Liver (tissue), 9 donors: ENCODE data around the gene SEZ6L. TPM values are rescaled to one million over a fixed set of nuclear protein-coding genes. Genes with fewer than 3 reads are reported as not detected.

Experiments
- DNase-seq: peaks from one replicate; pipeline ENCODE4 v3.0.0-alpha.2; 2017; ENCODE audit warnings: low spot score
- H3K27ac ChIP-seq, 2 donors: one replicate each; pipeline ENCODE4 v1.7.0; 2013; ENCODE audit warnings: inconsistent platforms in 2 of 2, low read length in 2 of 2, control low read depth in 1 of 2, low read depth in 1 of 2, mild to moderate bottlenecking in 1 of 2
- H3K27me3 ChIP-seq, 4 donors: one replicate each; pipeline versions ENCODE4 v1.6.1 to v1.7.0; 2013; ENCODE audit warnings: low read length in 3 of 4, inconsistent platforms in 1 of 4, mild to moderate bottlenecking in 1 of 4, moderate library complexity in 1 of 4; ENCODE audit not compliant: control insufficient read depth in 4 of 4, insufficient read depth in 4 of 4
- H3K36me3 ChIP-seq, 4 donors: one replicate each; pipeline versions ENCODE4 v1.6.1 to v1.7.0; 2013; ENCODE audit warnings: low read length in 3 of 4, mild to moderate bottlenecking in 3 of 4, low read depth in 1 of 4, moderate library complexity in 1 of 4; ENCODE audit not compliant: control insufficient read depth in 4 of 4, insufficient read depth in 3 of 4
- H3K4me1 ChIP-seq, 4 donors: one replicate each; pipeline versions ENCODE4 v1.6.1 to v1.7.0; 2013; ENCODE audit warnings: low read length in 3 of 4, mild to moderate bottlenecking in 3 of 4, moderate library complexity in 1 of 4; ENCODE audit not compliant: control insufficient read depth in 4 of 4, insufficient read depth in 4 of 4
- H3K4me3 ChIP-seq, 3 donors: one replicate each; pipeline versions ENCODE4 v1.6.1 to v1.7.0; 2013; ENCODE audit warnings: low read length in 3 of 3, control low read depth in 1 of 3, low read depth in 1 of 3, mild to moderate bottlenecking in 1 of 3
- H3K9ac ChIP-seq, 2 donors: one replicate each; pipeline ENCODE4 v1.7.0; 2013; ENCODE audit warnings: low read length in 2 of 2, mild to moderate bottlenecking in 2 of 2, moderate library complexity in 2 of 2, control low read depth in 1 of 2, low read depth in 1 of 2
- H3K9me3 ChIP-seq, 4 donors: one replicate each; pipeline versions ENCODE4 v1.6.1 to v1.7.0; 2013; ENCODE audit warnings: low read length in 3 of 4; ENCODE audit not compliant: control insufficient read depth in 4 of 4
- EGR1 ChIP-seq, 2 donors: IDR thresholded peaks; 2 replicates each; pipeline ENCODE4 v1.6.1; 2016 to 2018; ENCODE audit warnings: antibody characterized with exemption in 2 of 2, low read depth in 2 of 2
- FOXA1 ChIP-seq: IDR thresholded peaks from 2 replicates; pipeline ENCODE4 v1.6.1; 2016; ENCODE audit warnings: antibody characterized with exemption
- FOXA2 ChIP-seq: IDR thresholded peaks from 2 replicates; pipeline ENCODE4 v1.6.1; 2016; ENCODE audit warnings: antibody characterized with exemption
- HNF4A ChIP-seq, 2 donors: conservative IDR thresholded peaks; 2 replicates each; pipeline ENCODE4 v1.6.1; 2016; ENCODE audit warnings: antibody characterized with exemption in 2 of 2, mild to moderate bottlenecking in 2 of 2
- HNF4G ChIP-seq: IDR thresholded peaks from 2 replicates; pipeline ENCODE4 v1.6.1; 2016; ENCODE audit warnings: antibody characterized with exemption
- JUND ChIP-seq, 2 donors: IDR thresholded peaks; 2 replicates each; pipeline ENCODE4 v1.6.1; 2016; ENCODE audit warnings: antibody characterized with exemption in 2 of 2
- MAX ChIP-seq: IDR thresholded peaks from 2 replicates; pipeline ENCODE4 v1.6.1; 2016; ENCODE audit warnings: antibody characterized with exemption
- NR2F2 ChIP-seq: IDR thresholded peaks from 2 replicates; pipeline ENCODE4 v1.6.1; 2016; ENCODE audit warnings: antibody characterized with exemption
- RAD21 ChIP-seq, 2 donors: IDR thresholded peaks; 2 replicates each; pipeline ENCODE4 v1.6.1; 2016; ENCODE audit warnings: antibody characterized with exemption in 2 of 2, mild to moderate bottlenecking in 2 of 2
- REST ChIP-seq: IDR thresholded peaks from 2 replicates; pipeline ENCODE4 v1.6.1; 2016; ENCODE audit warnings: antibody characterized with exemption, mild to moderate bottlenecking
- TAF1 ChIP-seq: conservative IDR thresholded peaks from 2 replicates; pipeline ENCODE4 v1.6.1; 2016; ENCODE audit warnings: antibody characterized with exemption, mild to moderate bottlenecking
- ZBTB33 ChIP-seq: IDR thresholded peaks from 2 replicates; pipeline ENCODE4 v1.6.1; 2016; ENCODE audit warnings: antibody characterized with exemption
- WGBS: extraction: QIAGEN DNeasy Blood & Tissue Kit; methylation state at CpG from one replicate; pipeline ENCODE4 v1.1.7; 2013; 5-methylcytosine and 5-hydroxymethylcytosine counted together
- polyA plus RNA-seq, 2 donors: library from polyadenylated mRNA; stranded (reverse) in 1 of 2; unstranded in 1 of 2; fragments of 200-250 nt in 1 of 2; fragments of >200 nt in 1 of 2; fragmentation: Nextera tagmentation in 1 of 2; extraction: Ambion mirVana in 1 of 2; gene quantifications; one replicate each; pipeline versions ENCODE4 v1.2.1 to v1.2.3, GENCODE V29; 2013 to 2015
- total RNA-seq, 2 donors: library from RNA; depleted of rRNA; stranded (reverse); fragments of >200 nt; gene quantifications; one replicate each; pipeline ENCODE4 v1.2.3, GENCODE V29; 2014
- donor health status: healthy.
- donor health status: healthy.
- donor health status: healthy.
- donor health status: healthy.
- donor health status: healthy.

SEZ6L gene
- total and polyA plus RNA-seq, 4 donors, result under 0.01 to 0.70 (median 0.08) TPM; not detected in 1

- DNase-seq, result no peak
- H3K27me3 ChIP-seq, result peaks cover 3 to 13% (median 8%) of the 10 kb centered on the region in 4 donors
These were observed 335 bp upstream of the SEZ6L start for GRCh38 chr22:26168939-26169314.

GRCh38 chr22:26170112-26170492 is 840 bp downstream of the SEZ6L start:
- no peak for TF ChIP-seq TAF1
- Histone ChIP-seq H3K36me3 (no peaks in the 10 kb centered on the region), H3K4me1 (peaks cover 0 to 6% (median 3%) of the 10 kb centered on the region in 4 donors), H3K27me3 (peaks cover 3 to 13% (median 8%) of the 10 kb centered on the region in 4 donors), H3K4me3 (no peak overlapping the region), H3K9me3 (no peaks in the 10 kb centered on the region), H3K9ac (no peak overlapping the region), H3K27ac (no peak overlapping the region)
- 2% methylated on average over 11 of the region's 11 CpGs for WGBS
- DNase-seq, result no peak

More at GRCh38 chr22:26168939-26169314, 335 bp upstream of the SEZ6L start:
- H3K36me3 ChIP-seq, result no peaks in the 10 kb centered on the region
- peak overlapping the region in 1 of 3 donors; percentile 29 for H3K4me3 ChIP-seq
- H3K4me1 ChIP-seq, result peaks cover 0 to 6% (median 3%) of the 10 kb centered on the region in 4 donors
- H3K9me3 ChIP-seq, result no peaks in the 10 kb centered on the region
- no peak overlapping the region for H3K9ac ChIP-seq
- TF ChIP-seq HNF4A (conservative IDR thresholded peaks at IDR 0.05), result no peak
- TF ChIP-seq MAX, result no peak
- TF ChIP-seq FOXA2, result no peak
- no peak for TF ChIP-seq ZBTB33
- TF ChIP-seq TAF1, result no peak
- TF ChIP-seq HNF4G, result no peak
- no peak for TF ChIP-seq NR2F2
- no peak for TF ChIP-seq RAD21 (IDR thresholded peaks at IDR 0.05)
- no peak overlapping the region for H3K27ac ChIP-seq
- 5% methylated on average over 15 of the region's 15 CpGs for WGBS

GRCh38 chr22:26170795-26171580 is 1.7 kb downstream of the SEZ6L start:
- Histone ChIP-seq H3K36me3 (no peaks in the 10 kb centered on the region), H3K27ac (no peak overlapping the region), H3K9me3 (no peaks in the 10 kb centered on the region), H3K4me3 (no peak overlapping the region), H3K4me1 (peaks cover 0 to 6% (median 3%) of the 10 kb centered on the region in 4 donors), H3K27me3 (peaks cover 3 to 13% (median 7%) of the 10 kb centered on the region in 4 donors), H3K9ac (no peak overlapping the region)
- DNase-seq, result no peak
- TF ChIP-seq TAF1, result no peak
- TF ChIP-seq FOXA1, result no peak
- no peak for TF ChIP-seq RAD21 (IDR thresholded peaks at IDR 0.05)
- TF ChIP-seq EGR1 (IDR thresholded peaks at IDR 0.05; ENCODE audit: low read depth in 2 of 2), result no peak
- TF ChIP-seq HNF4A (conservative IDR thresholded peaks at IDR 0.05), result no peak
- TF ChIP-seq JUND (IDR thresholded peaks at IDR 0.05), result no peak
- TF ChIP-seq REST, result peak; percentile 97
- 12% methylated on average over 14 of the region's 14 CpGs for WGBS
